Measurements from ENCODE around the gene METTL8. TPM values are rescaled to one million over a fixed set of nuclear protein-coding genes. Genes with fewer than 3 reads are reported as not detected.
A peak's percentile ranks its signal among the peaks of the same experiment; 100 is the strongest.
"Not testable (repeated sequence)": the region's sequence is repeated elsewhere in the genome, so short reads cannot be mapped to it uniquely, and the experiment has no call there.

Gene METTL8
- total RNA-seq, 1 experiment from 2014 or later, result 34.3 TPM

DNA sequence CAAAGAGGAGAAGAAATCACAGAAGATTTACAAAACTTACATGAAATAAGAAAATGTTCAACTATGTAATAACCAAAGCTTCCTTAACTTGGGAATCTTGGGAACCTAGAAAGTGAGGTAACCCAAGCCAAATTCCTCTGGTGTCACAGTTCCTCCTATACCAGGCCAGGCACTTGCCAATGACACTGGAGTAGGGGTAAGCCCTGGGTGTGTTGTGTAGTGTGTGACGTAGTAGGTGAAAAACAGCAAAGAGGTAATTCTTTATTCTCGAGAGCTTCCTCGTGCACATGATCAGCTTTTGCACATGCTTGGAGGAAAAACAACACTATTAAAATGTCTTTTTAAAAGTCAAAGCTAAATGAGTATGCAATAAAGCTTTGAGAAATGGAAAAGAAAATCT, 118.0 kb downstream of the METTL8 start:
- DNase-seq (ENCODE audit: low read depth), result no peak

- DNase-seq (ENCODE audit: low read depth), result not testable (repeated sequence)
Measured at GRCh38 chr2:171312182-171312581, 121.6 kb downstream of the METTL8 start.

DNA sequence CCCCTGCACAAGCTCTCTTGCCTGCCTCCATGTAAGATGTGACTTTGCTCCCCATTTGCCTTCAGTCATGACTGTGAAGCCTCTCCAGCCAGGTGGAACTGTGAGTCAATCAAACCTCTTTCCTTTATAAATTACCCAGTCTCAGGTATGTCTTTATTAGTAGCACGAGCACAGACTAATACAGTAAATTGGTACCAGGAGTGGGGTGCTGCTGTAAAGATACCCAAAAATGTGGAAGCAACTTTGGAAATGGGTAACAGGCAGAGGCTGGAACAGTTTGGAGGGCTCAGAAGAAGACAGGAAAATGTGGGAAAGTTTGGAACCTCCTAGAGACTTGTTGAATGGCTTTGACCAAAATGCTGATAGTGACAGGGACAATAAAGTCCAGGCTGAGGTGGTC, 122.2 kb downstream of the METTL8 start:
- DNase-seq (ENCODE audit: low read depth), result not testable (repeated sequence)

GRCh38 chr2:171310889-171311288, 122.9 kb downstream of the METTL8 start:
- DNase-seq (ENCODE audit: low read depth), result no peak

DNA sequence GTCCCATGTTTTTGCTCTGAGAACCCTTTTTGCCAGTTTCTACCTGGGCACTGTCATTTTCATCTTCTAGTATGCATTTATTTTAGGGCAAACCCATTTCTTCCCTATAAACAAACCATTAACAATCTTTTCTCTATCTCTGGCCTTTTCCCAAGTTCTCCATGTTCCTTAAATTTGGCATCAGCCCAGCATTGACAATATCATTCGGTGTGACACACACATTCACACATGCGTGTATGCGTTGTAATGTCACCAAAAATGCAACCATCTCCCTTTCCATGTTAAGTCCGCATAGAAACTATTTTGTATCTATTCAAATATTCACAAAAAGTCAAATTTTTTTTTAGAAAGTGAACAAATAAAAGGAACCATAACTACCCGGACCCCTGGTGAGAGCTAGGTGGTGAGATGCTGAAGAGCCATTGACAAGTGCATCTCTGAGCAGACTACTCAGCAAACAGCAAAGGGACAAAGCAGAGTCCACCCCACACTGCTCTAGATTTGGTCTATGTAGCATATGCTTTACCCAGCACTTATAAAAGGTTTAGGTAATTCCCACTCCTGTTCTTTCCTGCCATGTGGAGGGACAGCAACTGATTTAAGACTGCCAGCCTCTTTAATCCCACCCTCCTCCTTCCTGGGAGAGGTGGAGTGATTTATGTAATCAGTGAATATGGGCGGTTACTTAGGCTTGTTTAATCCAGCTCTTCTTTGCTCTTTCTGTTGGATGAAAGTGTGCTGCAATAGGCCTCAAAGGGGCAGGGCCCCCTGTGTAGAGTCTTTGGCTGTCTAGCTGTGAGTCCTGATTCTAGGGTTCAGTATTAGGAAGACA, 124.1 kb downstream of the METTL8 start:
- DNase-seq (ENCODE audit: low read depth), result no peak

GRCh38 chr2:171308280-171309054, 125.3 kb downstream of the METTL8 start:
- DNase-seq (ENCODE audit: low read depth), result no peak

GRCh38 chr2:171307560-171307959, 126.2 kb downstream of the METTL8 start:
- DNase-seq (ENCODE audit: low read depth), result no peak

GRCh38 chr2:171297956-171298355, 135.8 kb downstream of the METTL8 start:
- no peak for DNase-seq (ENCODE audit: low read depth)

DNA sequence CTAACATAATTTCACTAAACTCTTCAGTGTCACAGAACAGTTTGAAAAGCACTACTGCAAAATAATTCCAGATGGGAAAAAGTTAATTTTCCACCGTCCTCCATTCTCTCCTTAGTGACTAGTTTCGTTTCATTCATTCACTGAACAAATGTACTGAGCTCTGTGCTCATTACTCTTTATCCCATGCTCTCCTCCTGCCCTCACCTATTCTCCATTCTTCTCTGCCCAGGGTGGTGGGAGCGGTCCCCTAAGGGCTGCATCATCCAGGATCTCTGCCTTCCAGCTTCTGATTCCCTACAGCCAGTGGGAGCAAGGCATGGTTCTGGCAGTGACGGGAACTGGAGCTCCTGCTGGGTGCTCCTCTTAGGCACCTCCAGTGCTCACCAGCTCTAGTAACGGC, 139.2 kb downstream of the METTL8 start:
- no peak for DNase-seq (ENCODE audit: low read depth)

- no peak for DNase-seq (ENCODE audit: low read depth)
Measured at GRCh38 chr2:171293661-171294060, 140.1 kb downstream of the METTL8 start.

- DNase-seq (ENCODE audit: low read depth), result no peak
Measured at GRCh38 chr2:171289991-171290390, 143.8 kb downstream of the METTL8 start.

DNA sequence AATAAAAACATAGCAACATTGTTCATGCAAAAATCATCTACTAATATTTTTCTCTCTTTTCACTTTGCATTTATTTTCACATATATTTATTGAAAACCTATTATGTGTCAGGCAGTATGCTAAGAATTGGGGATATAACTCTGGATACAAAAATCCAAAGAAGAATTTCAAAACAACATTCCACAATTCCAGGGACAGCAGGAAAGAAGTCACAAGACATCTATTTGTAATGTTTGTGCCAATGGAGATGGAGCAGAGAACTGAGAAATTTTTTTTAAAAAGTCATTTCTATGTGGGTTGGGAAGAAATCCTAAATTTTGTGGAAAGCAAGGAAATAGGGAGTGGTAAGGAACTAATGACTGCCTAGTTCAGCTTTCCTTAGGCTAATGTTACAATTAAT, 144.5 kb downstream of the METTL8 start:
- no peak for DNase-seq (ENCODE audit: low read depth)

GRCh38 chr2:171287611-171288010, 146.2 kb downstream of the METTL8 start:
- DNase-seq (ENCODE audit: low read depth), result no peak

GRCh38 chr2:171287036-171287571, 146.7 kb downstream of the METTL8 start:
- no peak for DNase-seq (ENCODE audit: low read depth)

DNA sequence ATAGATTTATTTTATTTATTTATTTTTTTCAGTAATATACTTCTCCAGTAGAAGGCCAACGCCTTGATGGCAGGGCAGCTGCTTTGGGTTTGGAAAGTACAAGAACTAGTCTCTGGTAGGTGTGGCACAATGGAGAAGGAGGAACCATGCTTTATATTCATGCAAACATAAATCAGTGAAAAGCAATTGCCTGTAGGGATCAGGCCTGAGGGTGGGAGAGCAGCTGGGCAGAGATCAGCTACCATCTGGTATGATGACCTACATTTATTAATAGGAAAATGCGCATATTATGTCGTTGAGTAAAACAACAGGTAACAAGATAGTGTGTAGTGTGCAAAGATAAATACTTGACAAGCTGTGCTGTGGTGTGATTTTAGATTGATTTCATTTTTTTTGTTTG, 152.7 kb downstream of the METTL8 start:
- no peak for DNase-seq (ENCODE audit: low read depth)

DNA sequence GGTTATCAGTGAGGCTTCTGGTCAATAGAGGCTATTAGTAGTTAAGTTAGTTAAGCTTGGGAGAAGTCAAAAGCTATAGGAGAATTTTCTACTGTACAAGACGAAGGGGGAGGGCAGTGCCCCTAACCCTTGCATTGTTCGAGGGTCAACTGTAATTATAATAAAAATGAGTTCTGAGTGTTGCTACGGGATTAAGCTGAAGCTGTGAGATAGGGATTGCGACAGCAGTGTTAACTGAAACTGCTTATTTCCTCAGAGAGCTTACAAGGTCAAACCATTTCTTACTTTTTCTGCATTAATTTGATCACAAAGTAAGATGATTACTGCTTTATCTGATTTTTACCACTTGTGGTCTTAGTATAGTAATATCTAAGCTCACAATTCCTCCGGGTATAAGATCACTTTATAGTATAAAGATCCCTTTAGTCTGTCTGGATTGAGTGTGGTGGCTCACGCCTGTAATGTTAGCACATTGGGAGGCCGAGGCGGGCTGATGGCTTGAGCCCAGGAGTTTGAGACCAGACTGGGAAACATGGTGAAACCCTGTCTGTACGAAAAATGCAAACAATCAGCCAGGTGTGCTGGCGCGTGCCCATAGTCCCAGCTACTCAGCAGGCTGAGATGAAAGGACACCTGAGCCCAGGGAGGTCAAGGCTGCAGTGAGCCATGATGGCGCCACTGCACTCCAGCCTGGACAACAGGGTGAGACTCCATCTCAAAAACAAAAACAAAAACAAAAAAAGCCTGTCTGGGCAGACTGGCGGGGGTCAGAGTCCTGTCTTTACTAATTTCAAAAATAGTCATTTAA, 153.6 kb downstream of the METTL8 start:
- no peak for DNase-seq (ENCODE audit: low read depth)

DNA sequence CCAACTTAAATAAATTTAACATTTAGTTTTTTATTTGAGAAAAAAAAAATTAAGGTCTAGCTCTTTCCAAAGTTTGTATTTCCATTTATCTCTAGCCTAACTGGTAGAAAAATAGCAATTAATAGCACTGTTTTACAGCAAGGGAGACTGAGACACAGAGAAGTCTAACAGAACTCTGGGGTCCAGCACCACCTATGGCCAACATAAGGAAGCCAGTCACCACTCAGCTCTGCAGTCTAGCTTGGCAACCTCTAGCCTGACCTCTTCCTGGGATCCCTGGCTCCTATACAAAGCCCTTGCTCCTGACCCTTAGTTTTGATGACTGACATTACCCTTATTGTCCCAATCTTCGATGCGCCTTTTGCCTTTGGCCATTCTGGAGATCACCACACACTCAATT, 159.0 kb downstream of the METTL8 start:
- no peak for DNase-seq (ENCODE audit: low read depth)

DNA sequence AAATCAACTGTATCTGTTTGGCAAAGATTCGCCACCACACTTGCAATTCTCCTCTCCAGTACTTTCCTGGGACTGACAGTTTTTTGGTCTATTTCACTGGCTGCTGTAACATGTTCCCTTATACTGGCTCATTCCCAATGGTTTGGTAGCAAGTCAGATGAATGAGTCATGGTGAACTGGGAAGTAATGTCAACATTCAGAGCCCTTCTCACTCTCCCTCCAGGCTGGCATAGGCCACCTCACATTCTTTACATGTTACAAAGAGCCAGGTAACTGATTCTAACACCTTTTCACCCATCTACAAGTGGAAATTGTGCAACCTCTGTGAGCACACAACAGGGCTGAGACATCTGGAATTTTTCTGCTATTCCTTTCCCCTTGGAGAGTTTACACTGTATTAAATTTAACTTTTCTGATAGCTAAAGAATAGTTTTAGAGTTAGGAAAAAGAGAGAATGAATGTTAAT, 161.8 kb downstream of the METTL8 start:
- peak; percentile 95 for DNase-seq (ENCODE audit: low read depth)

- DNase-seq (ENCODE audit: low read depth), result no peak
Measured at GRCh38 chr2:171271386-171271785, 162.4 kb downstream of the METTL8 start.

GRCh38 chr2:171267855-171268629, 165.7 kb downstream of the METTL8 start:
- no peak for DNase-seq (ENCODE audit: low read depth)
